GM21447 (cell line): ENCODE measurements around the gene CLPX.
"Not testable (repeated sequence)": the region's sequence is repeated elsewhere in the genome, so short reads cannot be mapped to it uniquely, and the experiment has no call there.

Experiments used
- ATAC-seq: cut with Tn5 transposase; IDR thresholded peaks from one replicate; pipeline ENCODE4 v1.9.1; 2021; ENCODE audit not compliant: unreplicated experiment

The CLPX gene

GRCh38 chr15:65105038-65105437, 80.1 kb downstream of the CLPX start:
- ATAC-seq: no peak

GRCh38 chr15:65102912-65103311, 82.2 kb downstream of the CLPX start:
- ATAC-seq: no peak

GRCh38 chr15:65101891-65102708, 83.0 kb downstream of the CLPX start:
- ATAC-seq: no peak

- no peak for ATAC-seq
Observed at GRCh38 chr15:65101411-65101890, 83.7 kb downstream of the CLPX start.

GRCh38 chr15:65100442-65100841, 84.7 kb downstream of the CLPX start:
- no peak for ATAC-seq

- ATAC-seq: not testable (repeated sequence)
Observed at GRCh38 chr15:65099801-65100200, 85.3 kb downstream of the CLPX start.

- no peak for ATAC-seq
Observed at GRCh38 chr15:65099336-65099735, 85.8 kb downstream of the CLPX start.
